ENCODE results near the gene JAM3.
"Not testable (repeated sequence)": the region's sequence is repeated elsewhere in the genome, so short reads cannot be mapped to it uniquely, and the experiment has no call there.

JAM3 gene

DNA sequence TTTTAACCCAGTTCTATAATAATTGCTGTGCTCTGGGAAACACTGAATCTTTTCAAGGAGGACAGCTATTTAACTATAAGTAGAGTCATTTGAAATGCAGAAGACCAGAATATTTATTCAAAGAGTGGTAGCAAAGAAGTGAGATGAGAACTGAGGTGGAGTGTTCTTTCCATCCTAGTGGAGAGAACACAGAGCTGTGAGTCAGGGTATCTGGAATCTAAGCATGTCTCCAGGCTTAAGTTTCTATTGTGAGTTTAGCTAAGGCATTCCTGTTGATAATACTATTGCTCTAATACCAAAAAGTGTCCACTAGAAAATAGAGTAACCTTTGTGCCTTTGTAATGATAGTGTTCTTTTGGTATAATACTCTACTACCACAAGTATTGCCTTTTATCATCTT, 32.4 kb downstream of the JAM3 start:
- DNase-seq (ENCODE audit: low read depth in 2 of 2) = no peak

DNA sequence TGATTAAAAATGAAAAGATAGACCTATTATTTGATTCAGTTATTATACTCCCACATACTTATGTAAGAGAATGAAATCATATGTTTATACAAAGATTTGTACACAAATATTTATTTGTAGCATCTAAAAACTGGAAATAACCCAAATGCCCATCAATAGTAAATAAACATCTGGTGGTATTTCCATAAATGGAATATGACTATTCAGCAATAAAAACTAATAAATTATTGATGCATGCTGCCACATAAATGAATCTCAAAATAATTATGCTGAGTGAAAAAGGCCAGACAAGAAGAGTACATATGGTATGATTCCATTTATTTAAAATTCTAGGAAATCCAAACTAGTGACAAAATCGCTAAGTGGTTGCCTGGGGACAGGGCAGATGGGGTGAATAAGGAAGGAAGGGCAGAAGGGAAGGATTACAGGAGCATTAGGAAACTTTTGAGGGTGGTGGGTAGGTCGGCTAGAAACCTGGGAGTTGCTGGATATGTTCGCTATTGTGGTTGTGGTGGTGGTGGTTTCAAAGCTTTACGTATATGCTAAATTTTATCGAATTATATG, 41.5 kb downstream of the JAM3 start:
- no peak for DNase-seq (ENCODE audit: low read depth in 2 of 2)

DNA sequence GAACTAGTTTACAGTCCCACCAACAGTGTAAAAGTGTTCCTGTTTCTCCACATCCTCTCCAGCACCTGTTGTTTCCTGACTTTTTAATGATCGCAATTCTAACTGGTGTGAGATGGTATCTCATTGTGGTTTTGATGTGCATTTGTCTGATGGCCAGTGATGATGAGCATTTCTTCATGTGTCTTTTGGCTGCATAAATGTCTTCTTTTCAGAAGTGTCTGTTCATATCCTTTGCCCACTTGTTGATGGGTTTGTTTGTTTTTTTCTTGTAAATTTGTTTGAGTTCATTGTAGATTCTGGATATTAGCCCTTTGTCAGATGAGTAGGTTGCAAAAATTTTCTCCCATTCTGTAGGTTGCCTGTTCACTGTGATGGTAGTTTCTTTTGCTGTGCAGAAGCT, 44.9 kb downstream of the JAM3 start:
- not testable (repeated sequence) for DNase-seq (ENCODE audit: low read depth in 2 of 2)

DNA sequence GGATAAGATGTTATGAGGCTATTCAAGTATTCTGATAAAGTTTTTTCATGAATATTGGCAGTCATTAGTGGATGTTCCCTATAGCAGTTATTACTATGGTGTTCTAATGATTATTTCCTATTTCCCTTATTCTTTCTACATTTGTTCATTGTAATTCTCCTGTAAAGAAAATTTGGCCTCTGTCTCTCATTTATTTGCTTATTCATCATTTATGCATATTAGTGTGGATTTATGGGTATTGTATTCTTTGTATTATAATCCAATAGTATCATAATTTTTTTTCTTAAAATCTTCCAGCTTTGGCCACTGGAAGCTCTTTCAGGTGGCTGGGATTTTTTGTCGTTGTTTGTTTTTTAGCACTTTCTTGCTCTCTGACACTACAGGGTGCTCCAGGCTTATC, 47.3 kb downstream of the JAM3 start:
- no peak for DNase-seq (ENCODE audit: low read depth in 2 of 2)

DNA sequence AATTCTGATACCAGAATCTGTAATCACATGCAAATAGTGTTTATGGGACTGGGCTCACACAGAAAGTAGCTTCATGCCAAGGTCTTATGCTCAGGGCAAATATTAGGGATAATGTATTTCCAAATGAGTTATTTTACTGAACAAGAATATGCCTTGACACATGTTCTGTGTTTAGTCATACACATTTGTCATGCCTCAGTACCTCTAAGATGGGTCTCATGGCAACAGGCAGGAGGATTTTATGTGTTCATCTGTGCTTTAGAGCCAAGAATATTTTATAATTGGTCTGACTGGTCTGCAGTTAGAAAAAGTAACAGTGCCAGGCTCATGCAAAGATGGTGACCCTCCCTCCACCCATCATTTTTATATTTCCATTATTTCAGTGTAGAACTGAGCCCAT, 49.1 kb downstream of the JAM3 start:
- DNase-seq (ENCODE audit: low read depth in 2 of 2) = no peak

- DNase-seq (ENCODE audit: low read depth in 2 of 2) = no peak
These were observed 50.2 kb downstream of the JAM3 start for GRCh38 chr11:134119094-134119493.

DNA sequence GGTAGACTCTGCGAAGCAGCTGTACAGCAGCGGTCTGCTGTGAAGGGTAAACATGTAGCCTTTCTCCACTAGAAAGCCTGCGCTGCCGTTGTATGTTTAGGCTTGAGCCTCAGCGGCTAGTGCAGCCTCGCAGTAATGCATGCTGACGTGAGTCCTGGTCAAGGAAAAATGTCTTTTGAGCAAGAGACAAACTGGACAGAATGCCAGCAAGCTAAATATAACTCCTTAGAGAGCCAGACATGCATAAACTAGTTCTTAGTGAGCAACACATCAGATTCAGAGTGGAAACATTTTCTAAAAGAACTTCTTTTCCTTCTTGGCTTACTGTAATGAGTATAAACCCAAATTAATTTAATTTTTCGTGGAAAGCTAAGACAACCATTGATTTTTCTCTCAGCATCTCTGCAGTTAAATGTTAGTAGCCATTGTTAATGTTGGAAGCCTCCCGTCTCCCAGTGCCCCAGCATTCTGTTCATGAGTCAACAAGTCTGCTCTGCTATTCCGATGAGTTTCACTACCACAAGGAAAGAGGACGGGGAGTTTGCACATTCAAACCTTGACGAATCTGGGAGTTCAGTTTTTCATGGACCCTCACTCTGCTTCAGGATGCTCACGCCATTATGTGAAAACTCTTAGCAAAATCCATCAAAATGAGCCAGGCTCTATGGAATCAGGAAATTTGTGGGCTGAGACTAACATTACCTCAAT, 51.4 kb downstream of the JAM3 start:
- no peak for DNase-seq (ENCODE audit: low read depth in 2 of 2)

- DNase-seq (ENCODE audit: low read depth in 2 of 2) = no peak
These were observed 52.2 kb downstream of the JAM3 start for GRCh38 chr11:134120921-134121526.

- no peak for DNase-seq (ENCODE audit: low read depth in 2 of 2)
These were observed 56.0 kb downstream of the JAM3 start for GRCh38 chr11:134124660-134125451.

DNA sequence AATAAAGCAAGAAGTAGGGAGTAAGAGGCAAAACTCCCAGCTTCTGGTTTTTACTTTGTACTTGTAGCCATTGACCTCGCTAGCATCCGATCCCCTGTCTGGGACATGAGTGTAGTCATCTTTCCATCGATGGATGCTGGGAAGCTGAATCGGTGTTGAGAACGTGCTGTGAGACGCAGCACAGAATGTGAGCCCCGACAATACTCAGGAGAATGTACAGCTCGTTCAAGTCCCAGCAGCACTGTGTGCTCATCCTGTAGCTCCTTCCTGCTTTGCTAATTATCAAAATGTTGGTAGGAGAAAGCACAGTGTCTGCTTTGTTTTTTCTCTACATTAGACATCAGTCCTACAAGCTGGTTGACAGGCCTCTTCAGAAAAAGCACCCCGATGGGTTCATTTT, 56.6 kb downstream of the JAM3 start:
- no peak for DNase-seq (ENCODE audit: low read depth in 2 of 2)

GRCh38 chr11:134126217-134126822, 57.4 kb downstream of the JAM3 start:
- no peak for DNase-seq (ENCODE audit: low read depth in 2 of 2)

DNA sequence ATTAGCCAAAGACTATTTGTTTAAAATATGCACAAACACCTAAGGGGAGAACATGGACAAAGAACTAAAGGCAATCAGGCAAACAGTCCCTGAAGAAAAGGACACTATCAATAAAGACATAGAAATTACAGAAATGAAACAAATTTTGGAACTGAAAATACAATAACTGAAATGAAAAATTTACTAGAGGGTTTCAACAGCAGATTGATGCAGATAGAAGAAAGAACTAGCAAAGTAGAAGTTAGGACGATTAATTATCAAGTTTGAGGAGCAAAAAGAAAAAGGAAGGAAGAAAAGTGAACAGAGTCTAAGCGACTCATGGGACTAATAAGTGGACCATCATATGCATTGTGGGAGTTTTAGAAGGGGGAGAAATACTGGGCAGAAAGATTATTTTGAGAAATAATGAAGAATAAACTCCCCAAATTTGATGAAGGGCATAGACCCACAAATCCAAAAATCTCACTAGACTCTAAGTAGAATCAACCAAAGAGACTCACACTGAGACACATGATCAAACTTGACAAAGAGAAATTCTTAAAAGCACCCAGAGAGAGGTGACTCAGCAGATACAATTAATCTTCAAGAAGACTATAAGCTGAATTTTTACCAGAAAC, 62.9 kb downstream of the JAM3 start:
- no peak for DNase-seq (ENCODE audit: low read depth in 2 of 2)

GRCh38 chr11:134132808-134133207, 63.9 kb downstream of the JAM3 start:
- no peak for DNase-seq (ENCODE audit: low read depth in 2 of 2)

- DNase-seq (ENCODE audit: low read depth in 2 of 2) = no peak
These were observed 65.3 kb downstream of the JAM3 start for GRCh38 chr11:134134167-134134566.

DNA sequence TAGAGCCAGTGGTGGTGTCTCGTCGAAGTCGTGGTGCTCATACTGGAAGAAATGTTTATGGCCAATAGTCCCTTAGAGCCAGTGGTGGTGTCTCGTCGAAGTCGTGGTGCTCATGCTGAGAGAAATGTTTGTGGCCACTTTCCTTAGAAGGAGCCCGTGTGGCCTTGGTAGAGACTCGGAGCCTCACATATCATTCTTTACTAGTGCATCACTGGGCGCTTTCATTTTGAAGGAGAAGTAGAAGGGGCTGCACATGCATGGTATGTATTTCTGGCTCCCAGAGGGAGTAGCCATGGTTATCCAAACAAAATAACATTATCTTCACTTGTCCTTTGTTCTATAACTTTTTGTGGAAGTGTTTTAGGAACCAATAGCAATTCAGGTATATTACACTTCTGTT, 69.5 kb downstream of the JAM3 start:
- no peak for DNase-seq (ENCODE audit: low read depth in 2 of 2)

DNA sequence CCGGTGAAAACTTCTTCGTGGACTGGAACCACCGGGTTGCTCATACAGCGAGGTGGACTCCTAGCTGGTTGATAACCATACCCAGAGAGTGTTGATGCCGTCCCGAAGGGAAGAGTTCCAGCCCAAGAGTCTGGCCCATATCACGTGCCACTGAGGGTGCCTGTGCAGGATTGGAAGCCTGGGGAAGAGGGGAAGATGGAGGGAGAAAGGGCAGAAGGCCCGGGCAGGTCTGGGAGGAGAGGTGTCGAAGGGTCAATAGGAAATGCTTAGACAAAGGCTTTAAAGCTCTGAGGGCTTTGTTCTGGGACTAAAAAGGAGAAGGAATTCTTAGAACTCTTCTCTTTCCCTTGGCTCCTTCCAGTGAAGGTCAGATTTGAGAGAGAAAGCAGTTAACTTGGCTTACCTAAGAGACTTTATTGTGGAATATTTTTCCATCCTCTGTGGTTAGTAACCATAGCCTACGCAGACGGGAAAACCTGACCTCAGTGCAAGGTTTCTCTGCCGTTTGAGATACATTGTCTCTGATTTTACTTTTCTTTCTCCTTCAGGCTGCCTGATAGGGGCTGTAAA, 70.5 kb downstream of the JAM3 start:
- no peak for DNase-seq (ENCODE audit: low read depth in 2 of 2)

- no peak for DNase-seq (ENCODE audit: low read depth in 2 of 2)
These were observed 71.0 kb downstream of the JAM3 start for GRCh38 chr11:134139873-134140331.

DNA sequence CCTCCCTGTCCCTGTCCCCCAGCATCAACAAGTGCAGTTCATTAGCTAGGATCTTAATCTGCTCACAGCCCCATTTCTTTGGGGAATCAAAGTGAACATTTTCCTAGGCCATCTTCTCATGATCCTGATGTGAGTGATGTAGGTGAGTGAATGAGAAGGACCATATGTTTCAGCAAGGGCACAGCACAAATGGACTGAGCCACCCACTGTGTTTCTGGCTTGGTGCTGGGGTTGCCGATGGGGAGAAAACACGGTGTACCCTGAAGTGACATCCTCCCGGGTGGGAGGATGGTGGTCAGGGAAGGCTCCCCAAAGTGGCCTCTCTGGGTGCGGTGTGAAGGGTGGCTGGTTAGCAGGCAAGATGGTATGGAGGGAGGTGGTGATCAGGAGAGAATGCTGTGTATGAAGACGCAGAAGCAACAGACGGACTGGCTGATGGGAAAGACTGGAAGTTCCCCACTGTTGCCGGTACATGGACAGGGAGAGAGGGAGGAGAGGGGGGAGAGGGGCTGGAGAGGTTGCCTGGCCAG, 72.2 kb downstream of the JAM3 start:
- no peak for DNase-seq (ENCODE audit: low read depth in 2 of 2)

GRCh38 chr11:134142536-134142935, 73.7 kb downstream of the JAM3 start:
- no peak for DNase-seq (ENCODE audit: low read depth in 2 of 2)

- DNase-seq (ENCODE audit: low read depth in 2 of 2) = no peak
These were observed 74.9 kb downstream of the JAM3 start for GRCh38 chr11:134143801-134144200.

DNA sequence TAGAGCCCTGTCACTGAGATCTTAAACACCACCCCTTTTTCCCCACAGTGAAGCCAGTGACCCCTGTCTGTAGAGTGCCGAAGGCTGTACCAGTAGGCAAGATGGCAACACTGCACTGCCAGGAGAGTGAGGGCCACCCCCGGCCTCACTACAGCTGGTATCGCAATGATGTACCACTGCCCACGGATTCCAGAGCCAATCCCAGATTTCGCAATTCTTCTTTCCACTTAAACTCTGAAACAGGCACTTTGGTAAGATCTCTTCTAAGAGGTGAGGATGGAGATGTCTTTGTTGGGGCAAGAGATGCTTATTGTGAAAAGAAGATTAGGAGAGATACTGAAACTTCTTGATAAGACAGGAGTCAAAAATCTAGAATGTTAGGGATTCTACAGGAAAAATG, 75.9 kb downstream of the JAM3 start:
- no peak for DNase-seq (ENCODE audit: low read depth in 2 of 2)
